GM21447 (cell line): Measurements from ENCODE around the gene L3MBTL2.
A peak's percentile ranks its signal among the peaks of the same experiment; 100 is the strongest.
"Not testable (repeated sequence)": the region's sequence is repeated elsewhere in the genome, so short reads cannot be mapped to it uniquely, and the experiment has no call there.

Source experiments
- ATAC-seq: cut with Tn5 transposase; IDR thresholded peaks from one replicate; pipeline ENCODE4 v1.9.1; 2021; ENCODE audit not compliant: unreplicated experiment

Gene L3MBTL2

GRCh38 chr22:41204992-41205900 is at the start of gene L3MBTL2:
Gene L3MBTL2 (plus strand): TSS chr22:41205312. CDS start chr22:41205363, 51 bp downstream.
- ATAC-seq: peak; percentile 96

- no peak for ATAC-seq
These were observed 48.0 kb upstream of the L3MBTL2 start for GRCh38 chr22:41157083-41157482.

GRCh38 chr22:41169157-41169556 is 36.0 kb upstream of the L3MBTL2 start:
- no peak for ATAC-seq

- no peak for ATAC-seq
These were observed 33.1 kb upstream of the L3MBTL2 start for GRCh38 chr22:41171996-41172395.

- ATAC-seq: no peak
These were observed 29.6 kb upstream of the L3MBTL2 start for GRCh38 chr22:41175546-41175945.

GRCh38 chr22:41177040-41177621 is 28.0 kb upstream of the L3MBTL2 start:
- no peak for ATAC-seq

GRCh38 chr22:41177622-41178424 is 27.3 kb upstream of the L3MBTL2 start:
- ATAC-seq: no peak

GRCh38 chr22:41178425-41178975 is 26.6 kb upstream of the L3MBTL2 start:
- no peak for ATAC-seq

- ATAC-seq: not testable (repeated sequence)
These were observed 24.8 kb upstream of the L3MBTL2 start for GRCh38 chr22:41180362-41180761.

- no peak for ATAC-seq
These were observed 24.2 kb upstream of the L3MBTL2 start for GRCh38 chr22:41180926-41181325.

- no peak for ATAC-seq
These were observed 23.5 kb upstream of the L3MBTL2 start for GRCh38 chr22:41181349-41182241.

GRCh38 chr22:41184679-41185078 is 20.4 kb upstream of the L3MBTL2 start:
- no peak for ATAC-seq

- ATAC-seq: no peak
These were observed 13.6 kb upstream of the L3MBTL2 start for GRCh38 chr22:41191467-41191866.

GRCh38 chr22:41193829-41194228 is 11.3 kb upstream of the L3MBTL2 start:
- ATAC-seq: no peak

GRCh38 chr22:41197038-41197972 is 7.8 kb upstream of the L3MBTL2 start:
- peak; percentile 71 for ATAC-seq

GRCh38 chr22:41198027-41198580 is 7.0 kb upstream of the L3MBTL2 start:
- ATAC-seq: no peak

- ATAC-seq: no peak
These were observed 4.0 kb upstream of the L3MBTL2 start for GRCh38 chr22:41201141-41201540.

GRCh38 chr22:41203118-41203517 is 2.0 kb upstream of the L3MBTL2 start:
- ATAC-seq: no peak

GRCh38 chr22:41204066-41204465 is 1.0 kb upstream of the L3MBTL2 start:
- ATAC-seq: no peak
